GM21723 (cell line): Measurements from ENCODE around the gene CAV1.

ENCODE experiments used
- ATAC-seq: cut with Tn5 transposase; IDR thresholded peaks from one replicate; pipeline ENCODE4 v1.9.1; 2021; ENCODE audit warnings: mild to moderate bottlenecking, moderate library complexity; ENCODE audit not compliant: unreplicated experiment

The CAV1 gene

GRCh38 chr7:116502201-116503096 lies 22.4 kb upstream of the CAV1 start:
- ATAC-seq = no peak

GRCh38 chr7:116503835-116504234 lies 21.0 kb upstream of the CAV1 start:
- no peak for ATAC-seq

- no peak for ATAC-seq
These were observed 19.6 kb upstream of the CAV1 start for GRCh38 chr7:116505278-116505677.

GRCh38 chr7:116505823-116506222 lies 19.0 kb upstream of the CAV1 start:
- no peak for ATAC-seq

GRCh38 chr7:116509982-116510579 lies 14.8 kb upstream of the CAV1 start:
- ATAC-seq = no peak

- no peak for ATAC-seq
These were observed 14.0 kb upstream of the CAV1 start for GRCh38 chr7:116510795-116511194.

- ATAC-seq = peak; percentile 100
These were observed 13.0 kb upstream of the CAV1 start for GRCh38 chr7:116511552-116512519.

- ATAC-seq = peak; percentile 13
These were observed 12.2 kb upstream of the CAV1 start for GRCh38 chr7:116512520-116513188.

GRCh38 chr7:116515584-116515983 lies 9.3 kb upstream of the CAV1 start:
- no peak for ATAC-seq

GRCh38 chr7:116516324-116516723 lies 8.5 kb upstream of the CAV1 start:
- no peak for ATAC-seq

GRCh38 chr7:116517626-116518025 lies 7.2 kb upstream of the CAV1 start:
- no peak for ATAC-seq

GRCh38 chr7:116518961-116519360 lies 5.9 kb upstream of the CAV1 start:
- ATAC-seq = no peak

GRCh38 chr7:116521046-116521664 lies 3.7 kb upstream of the CAV1 start:
- no peak for ATAC-seq

- no peak for ATAC-seq
These were observed 2.6 kb upstream of the CAV1 start for GRCh38 chr7:116522247-116522646.

GRCh38 chr7:116524221-116524608 lies 621 bp upstream of the CAV1 start:
- ATAC-seq = no peak

- ATAC-seq = peak; percentile 54
These were observed 569 bp downstream of the CAV1 start for GRCh38 chr7:116525298-116525912.

- peak; percentile 90 for ATAC-seq
These were observed 1.4 kb downstream of the CAV1 start for GRCh38 chr7:116525913-116526861.

GRCh38 chr7:116526897-116527296 lies 2.1 kb downstream of the CAV1 start:
- no peak for ATAC-seq

GRCh38 chr7:116527521-116527920 lies 2.7 kb downstream of the CAV1 start:
- ATAC-seq = no peak
